Cardiac ventricle fibroblast (primary cell): ENCODE measurements around the gene SLIT3. TPM values are rescaled to one million over a fixed set of nuclear protein-coding genes. Genes with fewer than 3 reads are reported as not detected.

Experiments used
- total RNA-seq: library from RNA; depleted of rRNA; stranded (reverse); fragments of >200 nt; gene quantifications from 2 replicates; pipeline ENCODE4 v1.2.3, GENCODE V29; 2015

SLIT3 gene
- total RNA-seq = 157 and 180 TPM in 2 replicates

GRCh38 chr5:169300468-169301385 is at the start of gene SLIT3:
Gene SLIT3, minus strand, starts transcription at chr5:169301139. Its CDS starts 430 bp downstream, at chr5:169300709.

